SK-N-SH (cell line): ENCODE data around the gene TMPRSS9. TPM values are rescaled to one million over a fixed set of nuclear protein-coding genes. Genes with fewer than 3 reads are reported as not detected.

Experiments used
- CTCF ChIA-PET: fragments of 300-600, 350-600 bp; formaldehyde crosslinking; extraction: SDS; loops from one replicate; lab custom pipeline; 2021; lab: Yijun Ruan, JAX
- POLR2A ChIA-PET: fragments of 350-600 bp; sonication (Branson Sonifier 250); formaldehyde crosslinking; extraction: SDS; loops from one replicate; lab custom pipeline; 2020; ENCODE audit warnings: antibody characterized with exemption, inconsistent platforms; lab: Yijun Ruan, JAX
- DNase-seq: peaks from one replicate; pipeline ENCODE4 v3.0.0; 2012
- H2AFZ ChIP-seq: fragments of 200-600 bp; sonication (generic); 2 replicates; pipeline ENCODE4 v1.8.1; 2016; ENCODE audit warnings: antibody characterized with exemption, mild to moderate bottlenecking, low read depth
- H3F3A ChIP-seq: fragments of 200-600 bp; sonication (generic); replicated peaks from 2 replicates; pipeline ENCODE3; 2016; ENCODE audit warnings: antibody characterized with exemption, mild to moderate bottlenecking; ENCODE audit not compliant: insufficient read depth
- H3K27ac ChIP-seq, 2 experiments: fragments of 200-500 bp in 1 of 2; fragments of 200-600 bp in 1 of 2; sonication (Bioruptor generic) in 1 of 2; sonication (generic), shearing (Covaris generic) in 1 of 2; 2 replicates each; pipeline versions ENCODE4 v1.5.1 to v1.6.1; 2014 to 2016; ENCODE audit warnings: low read depth in 2 of 2, inconsistent platforms in 1 of 2, low read length in 1 of 2, mild to moderate bottlenecking in 1 of 2, mixed read lengths in 1 of 2
- H3K27me3 ChIP-seq: fragments of 200-600 bp; sonication (generic), shearing (Covaris generic); 2 replicates; pipeline ENCODE4 v1.6.1; 2016; ENCODE audit warnings: mixed run types; ENCODE audit not compliant: insufficient read depth
- H3K36me3 ChIP-seq, 2 experiments: fragments of 200-500 bp in 1 of 2; fragments of 200-600 bp in 1 of 2; sonication (Bioruptor generic) in 1 of 2; sonication (generic) in 1 of 2; replicated peaks in 1 of 2; 2 replicates each; pipeline versions ENCODE3 to v1.5.1; 2014 to 2016; ENCODE audit warnings: low read length in 1 of 2, mild to moderate bottlenecking in 1 of 2; ENCODE audit not compliant: insufficient read depth in 2 of 2, control insufficient read depth in 1 of 2
- H3K4me1 ChIP-seq, 2 experiments: fragments of 200-500 bp in 1 of 2; fragments of 200-600 bp in 1 of 2; sonication (Bioruptor generic) in 1 of 2; sonication (generic), shearing (Covaris generic) in 1 of 2; 2 replicates each; pipeline versions ENCODE4 v1.5.1 to v1.6.1; 2014 to 2016; ENCODE audit warnings: low read depth in 1 of 2, low read length in 1 of 2, mixed run types in 1 of 2; ENCODE audit not compliant: insufficient read depth in 2 of 2, control insufficient read depth in 1 of 2
- H3K4me2 ChIP-seq: fragments of 200-600 bp; sonication (generic), shearing (Covaris generic); 2 replicates; pipeline ENCODE4 v1.6.1; 2017; ENCODE audit warnings: mixed run types
- H3K4me3 ChIP-seq, 2 experiments: fragments of 200-500 bp in 1 of 2; fragments of 200-600 bp in 1 of 2; sonication (Bioruptor generic) in 1 of 2; sonication (generic), shearing (Covaris generic) in 1 of 2; 2 replicates each; pipeline versions ENCODE4 v1.5.1 to v1.8.1; 2014 to 2016; ENCODE audit warnings: low read depth in 2 of 2, inconsistent platforms in 1 of 2, low read length in 1 of 2, mild to moderate bottlenecking in 1 of 2, mixed read lengths in 1 of 2, moderate library complexity in 1 of 2
- H3K79me2 ChIP-seq: fragments of 200-600 bp; sonication (generic); 2 replicates; pipeline ENCODE4 v1.8.1; 2017; ENCODE audit warnings: mild to moderate bottlenecking; ENCODE audit not compliant: insufficient read depth
- H3K9ac ChIP-seq: fragments of 200-600 bp; sonication (generic); 2 replicates; pipeline ENCODE4 v1.6.1; 2017; ENCODE audit warnings: mixed run types
- H3K9me2 ChIP-seq: fragments of 200-600 bp; sonication (generic); 2 replicates; pipeline ENCODE4 v1.6.1; 2017; ENCODE audit warnings: mixed run types
- H3K9me3 ChIP-seq: fragments of 200-600 bp; sonication (generic); 2 replicates; pipeline ENCODE4 v1.6.1; 2017; ENCODE audit warnings: mixed run types, mild to moderate bottlenecking, moderate library complexity
- H4K20me1 ChIP-seq: fragments of 200-600 bp; sonication (generic); 2 replicates; pipeline ENCODE4 v1.6.1; 2017; ENCODE audit warnings: mild to moderate bottlenecking, mixed run types; ENCODE audit not compliant: insufficient read depth
- CHD2 ChIP-seq: fragments of 150-350 bp; IDR thresholded peaks from 2 replicates; pipeline ENCODE4 v1.6.1; 2018; ENCODE audit warnings: low read length; ENCODE audit not compliant: partially characterized antibody
- FOSL2 ChIP-seq: IDR thresholded peaks from 2 replicates; pipeline ENCODE4 v1.4.0; 2012; ENCODE audit warnings: low read depth, mild to moderate bottlenecking, moderate library complexity, borderline replicate concordance
- FOXM1 ChIP-seq: IDR thresholded peaks from 2 replicates; pipeline ENCODE4 v1.4.0; 2012; ENCODE audit warnings: low read depth, mild to moderate bottlenecking
- GATA2 ChIP-seq: sonication (generic); formaldehyde crosslinking; IDR thresholded peaks from 2 replicates; pipeline ENCODE4 v1.5.0; 2020; ENCODE audit warnings: mild to moderate bottlenecking, missing genetic modification reagents
- MXI1 ChIP-seq: IDR thresholded peaks from 2 replicates; pipeline ENCODE4 v1.6.1; 2012; ENCODE audit warnings: mild to moderate bottlenecking, low read depth, low read length, improper control_type of control experiment
- NFIC ChIP-seq: IDR thresholded peaks from 2 replicates; pipeline ENCODE4 v1.4.0; 2012; ENCODE audit warnings: borderline replicate concordance
- PBX3 ChIP-seq: IDR thresholded peaks from 2 replicates; pipeline ENCODE4; 2012
- POLR2AphosphoS5 ChIP-seq: IDR thresholded peaks from 2 replicates; pipeline ENCODE4 v1.6.1; 2012; ENCODE audit warnings: low read depth, low read length
- REST ChIP-seq: IDR thresholded peaks from 2 replicates; pipeline ENCODE4 v1.6.1; 2012; ENCODE audit warnings: mild to moderate bottlenecking, low read depth, low read length, moderate library complexity
- RFX5 ChIP-seq: IDR thresholded peaks from 2 replicates; pipeline ENCODE4 v1.6.1; 2012; ENCODE audit warnings: mild to moderate bottlenecking, improper control_type of control experiment, low read length
- RXRA ChIP-seq: IDR thresholded peaks from 2 replicates; pipeline ENCODE4 v1.4.0; 2012; ENCODE audit warnings: low read depth, mild to moderate bottlenecking, borderline replicate concordance
- TEAD4 ChIP-seq: IDR thresholded peaks from 2 replicates; pipeline ENCODE4 v1.4.0; 2012; ENCODE audit warnings: mild to moderate bottlenecking, borderline replicate concordance; ENCODE audit not compliant: insufficient read depth
- USF1 ChIP-seq: IDR thresholded peaks from 2 replicates; pipeline ENCODE4 v1.4.0; 2012; ENCODE audit warnings: low read depth, borderline replicate concordance
- YY1 ChIP-seq: IDR thresholded peaks from 2 replicates; pipeline ENCODE4 v1.4.0; 2012; ENCODE audit warnings: low read depth, mild to moderate bottlenecking
- ZBTB33 ChIP-seq: IDR thresholded peaks from 2 replicates; pipeline ENCODE4 v1.4.0; 2012; ENCODE audit warnings: low read depth, borderline replicate concordance
- WGBS: methylation state at CpG from one replicate; pipeline ENCODE4 v1.1.6; 2017; ENCODE audit warnings: low lambda C conversion rate; 5-methylcytosine and 5-hydroxymethylcytosine counted together
- polyA plus RNA-seq, 3 experiments: library from polyadenylated mRNA; depleted of rRNA; stranded (reverse); fragments of >200 nt; gene quantifications; 2 replicates each; pipeline ENCODE4 v1.2.3, GENCODE V29; 2012

Gene TMPRSS9
- polyA plus RNA-seq, 1 of the 3 experiments (the other 2 are of a cell fraction) = not detected

GRCh38 chr19:2385053-2385721 is 25.1 kb downstream of the TMPRSS9 start (continued):
- TF ChIP-seq CHD2 (no peak), POLR2AphosphoS5 (peak; percentile 17; the same call in 1 of the 2 replicates), FOXM1 (no peak), PBX3 (0 out of 2 replicates have a peak, but pooled peaks have one; percentile 12), RFX5 (no peak; the same call in 1 of the 2 replicates), MXI1 (peak; percentile 85), USF1 (no peak), TEAD4 (no peak)

GRCh38 chr19:2387367-2388288 is 27.6 kb downstream of the TMPRSS9 start:
- Histone ChIP-seq H3K79me2 (no peaks in the 10 kb centered on the region), H2AFZ (no peak overlapping the region), H3K27ac (no peak overlapping the region), H3K36me3 (no peaks in the 10 kb centered on the region), H3K9me3 (no peaks in the 10 kb centered on the region), H3K4me2 (no peak overlapping the region), H3K27me3 (peaks cover 27% of the 10 kb centered on the region; the same call in 1 of the 2 replicates), H4K20me1 (no peaks in the 10 kb centered on the region), H3K4me1 (no peaks in the 10 kb centered on the region; a peak in 1 of 4 replicates), H3F3A (peaks cover 8% of the 10 kb centered on the region), H3K4me3 (no peak overlapping the region), H3K9ac (no peak overlapping the region), H3K9me2 (no peaks in the 10 kb centered on the region)
- TF ChIP-seq REST = no peak
- TF ChIP-seq RXRA = no peak
- TF ChIP-seq CHD2 = no peak
- TF ChIP-seq ZBTB33 = no peak
- TF ChIP-seq NFIC = no peak
- TF ChIP-seq GATA2 (CRISPR knock-in tag) = no peak
- TF ChIP-seq POLR2AphosphoS5 = no peak
- no peak for TF ChIP-seq FOSL2
- no peak for TF ChIP-seq YY1
- CTCF ChIA-PET = interaction anchor here (0.6 to 1.4 kb wide), 5 partner anchors 19 to 152 kb away, joined by 3 to 7 read pairs (median 3); partner anchors contain the start of gene PLEKHJ1
- POLR2A ChIA-PET = no interaction called here
- DNase-seq = no peak
- 60% methylated on average over 19 of the region's 20 CpGs for WGBS
